Activated B cell treated with CpG ODN at 0.5 μM for 24 hours (primary cell): Measurements from ENCODE around the gene MUC20. TPM values are rescaled to one million over a fixed set of nuclear protein-coding genes. Genes with fewer than 3 reads are reported as not detected.
A peak's percentile ranks its signal among the peaks of the same experiment; 100 is the strongest.
"Not testable (repeated sequence)": the region's sequence is repeated elsewhere in the genome, so short reads cannot be mapped to it uniquely, and the experiment has no call there.

Experiments used
- ATAC-seq: fragments of 200-7000 bp; cut with Tn5 transposase; one replicate; pipeline ENCODE4 v1.10.0; 2021; ENCODE audit warnings: low read depth, mild to moderate bottlenecking, moderate library complexity
- CTCF ChIA-PET: fragments of 350-600 bp; sonication (Branson Sonifier 250); formaldehyde crosslinking; loops from one replicate; lab custom pipeline; 2021; ENCODE audit warnings: antibody characterized with exemption; lab: Charles Lee
- POLR2A ChIA-PET: fragments of 350-600 bp; sonication (Branson Sonifier 250); formaldehyde crosslinking; loops from one replicate; lab custom pipeline; 2021; ENCODE audit warnings: antibody characterized with exemption; lab: Charles Lee
- DNase-seq: peaks from one replicate; pipeline ENCODE4 v3.0.0; 2022
- H3K27ac Mint-ChIP-seq: one replicate; pipeline ENCODE4 v1.8.0; 2020; ENCODE audit warnings: mixed read lengths
- H3K27me3 Mint-ChIP-seq: one replicate; pipeline ENCODE4 v1.8.0; 2021; ENCODE audit warnings: mixed read lengths
- H3K36me3 Mint-ChIP-seq: one replicate; pipeline ENCODE4 v1.8.0; 2021; ENCODE audit warnings: low read depth, mixed read lengths
- H3K4me1 Mint-ChIP-seq: one replicate; pipeline ENCODE4 v1.8.0; 2021; ENCODE audit warnings: mixed read lengths
- H3K4me3 Mint-ChIP-seq: one replicate; pipeline ENCODE4 v1.8.0; 2020; ENCODE audit warnings: mild to moderate bottlenecking, mixed read lengths
- H3K9me3 Mint-ChIP-seq: one replicate; pipeline ENCODE4 v1.8.0; 2020; ENCODE audit warnings: mixed read lengths
- intact Hi-C: fragments of 100-400 bp; cut with micrococcal nuclease; formaldehyde crosslinking; loops from one replicate; pipeline ENCODE4 v1.15.1; 2024
- total RNA-seq: library from RNA; stranded (reverse); gene quantifications from 2 replicates; pipeline ENCODE4 v1.2.3, GENCODE V29; 2022
- TF ChIP-seq, protein P1 (sequence below): fragments of 200-600 bp; IDR thresholded peaks from one replicate; pipeline ENCODE4 v1.8.0; 2022; ENCODE audit warnings: antibody characterized with exemption, mild to moderate bottlenecking

The MUC20 gene
- total RNA-seq, 1 donor from 2014 or later: 4.1 TPM

DNA sequence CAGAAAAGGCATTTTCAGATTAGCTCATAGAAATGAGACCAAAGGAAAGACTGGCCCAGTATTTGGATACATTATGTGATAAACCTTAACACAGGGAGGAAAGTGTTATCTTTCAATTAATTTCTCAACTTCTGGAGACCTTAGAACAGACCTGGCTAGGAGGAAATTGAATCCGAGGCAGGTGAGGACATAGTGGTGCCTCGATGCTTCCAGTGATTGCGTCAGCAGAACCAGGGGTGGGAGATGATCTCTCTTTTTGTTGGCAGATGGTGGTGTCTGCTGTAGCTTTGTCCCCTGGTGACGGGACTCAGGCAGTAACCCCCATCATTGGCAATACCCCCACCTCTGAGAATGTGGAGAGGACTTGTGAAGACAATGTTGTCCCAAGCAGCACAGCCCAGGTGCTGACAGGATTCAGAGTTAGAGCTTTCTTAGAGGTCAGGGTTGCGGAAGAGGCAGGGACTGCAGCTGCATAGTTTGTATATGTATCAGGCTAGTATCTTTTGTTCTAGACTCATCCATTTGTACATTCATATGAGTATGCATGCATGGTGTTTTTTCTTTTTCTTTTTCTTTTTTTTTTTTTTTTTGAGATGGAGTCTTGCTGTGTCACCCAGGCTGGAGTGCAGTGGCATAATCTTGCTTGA, 27.9 kb upstream of the MUC20 start:
- CTCF ChIA-PET: interaction anchor here (0.6 kb wide), 1 partner anchor 306 kb away, joined by 3 read pairs; no protein-coding TSS in a partner anchor
- intact Hi-C loops: no loop called here
- H3K4me1 Mint-ChIP-seq: peaks cover 6% of the 10 kb centered on the region

DNA sequence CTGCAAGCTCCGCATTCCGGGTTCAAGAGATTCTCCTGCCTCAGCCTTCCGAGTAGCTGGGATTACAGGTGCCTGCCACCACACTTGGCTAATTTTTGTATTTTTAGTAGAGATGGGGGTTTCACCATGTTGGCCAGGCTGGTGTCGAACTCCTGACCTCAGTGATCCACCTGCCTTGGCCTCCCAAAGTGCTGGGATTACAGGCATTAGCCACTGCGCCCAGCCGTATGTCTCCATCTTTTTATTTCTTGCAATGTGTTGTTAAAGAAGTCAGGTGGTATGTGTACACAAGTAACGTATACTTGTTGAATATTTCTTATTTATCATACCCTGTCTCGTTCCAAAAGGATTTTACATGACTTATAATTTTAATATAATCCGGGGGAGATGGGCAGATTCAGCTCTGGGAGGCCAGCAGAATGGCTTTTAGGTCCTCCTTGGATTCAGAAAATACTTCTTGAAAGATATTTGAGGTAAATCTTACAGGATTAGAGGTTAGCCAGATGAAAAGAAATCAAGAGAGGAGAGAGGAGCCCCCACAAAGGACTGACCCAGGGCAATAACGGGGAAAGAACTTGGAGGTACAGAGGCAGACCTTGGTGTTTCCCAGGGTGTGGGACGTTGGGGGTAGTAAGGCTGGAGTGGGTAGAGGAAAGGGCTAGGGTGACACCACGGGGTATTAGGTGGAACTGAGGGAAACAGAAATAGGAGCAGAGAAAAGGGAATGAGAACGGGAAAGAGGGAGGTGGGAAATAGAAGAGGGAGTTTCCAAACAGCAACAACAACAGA, 27.2 kb upstream of the MUC20 start:
- CTCF ChIA-PET: no interaction called here
- intact Hi-C loops: no loop called here
- TF ChIP-seq, protein P1, sequence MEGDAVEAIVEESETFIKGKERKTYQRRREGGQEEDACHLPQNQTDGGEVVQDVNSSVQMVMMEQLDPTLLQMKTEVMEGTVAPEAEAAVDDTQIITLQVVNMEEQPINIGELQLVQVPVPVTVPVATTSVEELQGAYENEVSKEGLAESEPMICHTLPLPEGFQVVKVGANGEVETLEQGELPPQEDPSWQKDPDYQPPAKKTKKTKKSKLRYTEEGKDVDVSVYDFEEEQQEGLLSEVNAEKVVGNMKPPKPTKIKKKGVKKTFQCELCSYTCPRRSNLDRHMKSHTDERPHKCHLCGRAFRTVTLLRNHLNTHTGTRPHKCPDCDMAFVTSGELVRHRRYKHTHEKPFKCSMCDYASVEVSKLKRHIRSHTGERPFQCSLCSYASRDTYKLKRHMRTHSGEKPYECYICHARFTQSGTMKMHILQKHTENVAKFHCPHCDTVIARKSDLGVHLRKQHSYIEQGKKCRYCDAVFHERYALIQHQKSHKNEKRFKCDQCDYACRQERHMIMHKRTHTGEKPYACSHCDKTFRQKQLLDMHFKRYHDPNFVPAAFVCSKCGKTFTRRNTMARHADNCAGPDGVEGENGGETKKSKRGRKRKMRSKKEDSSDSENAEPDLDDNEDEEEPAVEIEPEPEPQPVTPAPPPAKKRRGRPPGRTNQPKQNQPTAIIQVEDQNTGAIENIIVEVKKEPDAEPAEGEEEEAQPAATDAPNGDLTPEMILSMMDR: no peak

More for the DNA sequence above, 27.9 kb upstream of the MUC20 start:
- Mint-ChIP-seq H3K36me3 (peaks cover 64% of the 10 kb centered on the region), H3K27me3 (no peaks in the 10 kb centered on the region), H3K4me3 (no peak overlapping the region), H3K27ac (no peak overlapping the region), H3K9me3 (no peaks in the 10 kb centered on the region)
- ATAC-seq (no peak), DNase-seq (peak; percentile 8)
- TF ChIP-seq, protein P1: no peak
- POLR2A ChIA-PET: no interaction called here

DNA sequence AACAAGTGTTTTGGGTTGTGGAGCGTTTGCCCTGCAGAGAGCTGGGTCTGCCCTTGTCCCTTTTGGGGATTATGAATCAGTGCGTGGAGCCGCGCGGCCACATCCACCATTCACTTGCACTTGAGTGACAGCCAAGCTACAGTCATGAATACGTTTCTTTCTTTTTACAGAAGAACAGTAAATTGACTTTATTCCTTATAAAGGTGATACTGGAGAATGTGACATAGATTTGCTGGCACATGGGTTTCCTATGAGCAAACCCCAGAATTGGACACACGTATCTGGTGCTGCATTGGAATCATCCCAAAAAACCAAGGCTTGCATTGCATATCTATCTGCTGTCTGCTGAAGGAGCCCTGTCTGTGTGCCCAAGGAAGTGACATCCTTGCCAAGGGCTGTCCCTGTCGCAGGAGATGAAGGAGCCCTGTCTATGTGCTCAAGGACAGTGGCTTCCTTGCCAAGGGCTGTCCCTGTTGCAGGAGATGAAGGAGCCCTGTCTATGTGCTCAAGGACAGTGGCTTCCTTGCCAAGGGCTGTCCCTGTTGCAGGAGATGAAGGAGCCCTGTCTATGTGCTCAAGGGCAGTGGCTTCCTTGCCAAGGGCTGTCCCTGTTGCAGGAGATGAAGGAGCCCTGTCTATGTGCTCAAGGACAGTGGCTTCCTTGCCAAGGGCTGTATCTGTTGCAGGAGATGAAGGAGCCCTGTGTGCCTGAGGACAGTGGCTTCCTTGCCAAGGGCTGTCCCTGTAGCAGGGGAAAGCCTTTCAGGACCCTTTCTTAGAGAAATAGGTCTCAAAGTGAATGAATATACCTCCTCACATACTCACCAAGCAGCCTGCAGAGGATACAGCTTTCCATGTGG, 26.3 kb upstream of the MUC20 start:
- DNase-seq, H3K9me3 Mint-ChIP-seq, intact Hi-C loops, CTCF ChIA-PET, H3K4me3 Mint-ChIP-seq, H3K27ac Mint-ChIP-seq, ATAC-seq, H3K4me1 Mint-ChIP-seq, POLR2A ChIA-PET, H3K27me3 Mint-ChIP-seq: not testable (repeated sequence)
- H3K36me3 Mint-ChIP-seq: peaks cover 63% of the 10 kb centered on the region

More for the DNA sequence above, 27.2 kb upstream of the MUC20 start:
- H3K4me3 Mint-ChIP-seq: no peak overlapping the region
- H3K27me3 Mint-ChIP-seq: no peaks in the 10 kb centered on the region
- ATAC-seq (no peak), DNase-seq (peak; percentile 9)
- POLR2A ChIA-PET: no interaction called here
- H3K36me3 Mint-ChIP-seq: peaks cover 68% of the 10 kb centered on the region
- no peaks in the 10 kb centered on the region for H3K9me3 Mint-ChIP-seq
- H3K27ac Mint-ChIP-seq: no peak overlapping the region
- peaks cover 6% of the 10 kb centered on the region for H3K4me1 Mint-ChIP-seq

DNA sequence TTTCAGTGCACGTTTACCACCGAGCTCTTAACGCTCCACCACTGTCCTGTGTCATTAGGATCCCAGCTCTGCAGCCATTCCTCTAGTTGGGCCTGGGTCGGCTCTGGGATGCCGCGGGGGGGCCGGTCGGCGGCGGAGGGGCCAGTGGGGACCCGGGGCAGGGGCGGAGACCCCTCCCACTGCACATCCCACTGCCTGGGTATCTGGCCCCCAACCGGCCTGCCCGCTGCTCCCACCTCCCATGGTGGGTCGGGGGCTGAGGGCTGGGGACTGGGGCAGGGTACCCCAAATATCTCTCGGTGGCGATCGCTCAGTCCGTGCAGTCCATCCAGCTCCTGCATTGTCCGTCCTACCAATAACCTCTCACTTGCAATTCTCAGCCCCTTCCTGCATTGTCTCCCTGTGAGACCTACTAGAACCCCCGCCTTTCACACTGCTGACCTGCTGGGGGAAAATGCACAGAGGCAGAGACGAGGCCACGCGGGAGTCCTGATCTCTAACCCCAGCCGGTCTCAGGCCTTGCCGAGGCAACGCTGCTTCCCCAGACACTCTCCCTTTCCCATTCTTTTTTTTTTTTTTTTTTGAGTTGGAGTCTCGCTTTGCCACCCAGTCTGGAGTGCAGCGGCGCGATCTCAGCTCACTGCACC, 24.0 kb upstream of the MUC20 start:
- TF ChIP-seq, protein P1: no peak
- CTCF ChIA-PET: no interaction called here
- H3K4me1 Mint-ChIP-seq: peaks cover 6% of the 10 kb centered on the region
- H3K9me3 Mint-ChIP-seq: no peaks in the 10 kb centered on the region
- no peaks in the 10 kb centered on the region for H3K27me3 Mint-ChIP-seq
- no peak overlapping the region for H3K27ac Mint-ChIP-seq
- DNase-seq (no peak), ATAC-seq (no peak)
- intact Hi-C loops: no loop called here
- no peak overlapping the region for H3K4me3 Mint-ChIP-seq
- peaks cover 52% of the 10 kb centered on the region for H3K36me3 Mint-ChIP-seq
- POLR2A ChIA-PET: no interaction called here

DNA sequence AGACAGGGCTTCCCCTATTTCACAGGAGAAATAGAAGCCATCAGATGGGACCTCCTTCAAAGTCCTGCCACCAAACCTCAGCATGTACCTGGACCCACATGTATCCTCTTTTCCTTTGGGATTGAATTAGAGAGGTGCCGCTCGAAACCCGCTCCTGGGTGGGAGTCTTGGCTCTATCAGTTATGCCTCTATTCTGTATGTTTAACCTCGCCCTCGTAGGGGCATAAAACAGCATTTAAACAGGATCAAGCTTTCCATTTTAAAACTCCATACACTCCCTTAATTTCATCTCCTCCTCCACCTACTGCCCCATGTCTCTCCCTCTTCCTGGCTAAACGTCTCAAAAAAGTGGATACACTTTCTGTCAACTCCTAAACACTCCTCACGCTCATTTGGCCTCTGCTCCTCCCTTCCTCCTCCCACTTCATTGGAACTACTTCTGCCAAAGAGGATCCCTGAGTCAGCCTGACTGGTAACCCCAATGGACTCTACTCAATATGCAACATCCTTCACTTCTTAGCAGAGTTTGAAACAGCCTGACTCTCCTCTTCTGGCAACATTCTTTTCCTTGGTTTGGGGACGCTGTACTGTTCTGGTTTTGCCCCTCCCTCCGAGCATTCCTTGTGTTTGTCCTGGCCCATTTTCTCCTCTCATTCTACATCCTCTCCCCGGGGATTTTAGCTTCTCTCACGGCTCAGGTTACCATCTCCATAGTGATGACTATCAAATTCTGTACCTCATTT, 23.0 kb upstream of the MUC20 start:
- POLR2A ChIA-PET: no interaction called here
- H3K4me1 Mint-ChIP-seq: peaks cover 6% of the 10 kb centered on the region
- H3K4me3 Mint-ChIP-seq: no peak overlapping the region
- TF ChIP-seq, protein P1: no peak
- no peaks in the 10 kb centered on the region for H3K27me3 Mint-ChIP-seq
- CTCF ChIA-PET: no interaction called here
- H3K36me3 Mint-ChIP-seq: peaks cover 42% of the 10 kb centered on the region
- no peak for DNase-seq
- no peak overlapping the region for H3K27ac Mint-ChIP-seq
- no peak for ATAC-seq
- H3K9me3 Mint-ChIP-seq: no peaks in the 10 kb centered on the region
- intact Hi-C loops: no loop called here
